ENCODE results near the gene BCL2L12.

GRCh38 chr19:49677901-49678674, 12.4 kb downstream of the BCL2L12 start:
- TF ChIP-seq CTCF (conservative IDR thresholded peaks at IDR 0.05 in 1 of 2, IDR thresholded peaks at IDR 0.05 in 1 of 2; ENCODE audit: extremely low read depth in 1 of 2, insufficient read depth in 1 of 2, low read depth in 1 of 2, low read length in 2 of 2) (peak; percentile 57 to 64), EZH2 (IDR thresholded peaks at IDR 0.05; ENCODE audit: borderline replicate concordance, low read length) (no peak)
